ENCODE measurements around the gene ANKRD65.
A peak's percentile ranks its signal among the peaks of the same experiment; 100 is the strongest.
"Not testable (repeated sequence)": the region's sequence is repeated elsewhere in the genome, so short reads cannot be mapped to it uniquely, and the experiment has no call there.

Gene ANKRD65

GRCh38 chr1:1412311-1412902 is 8.7 kb downstream of the ANKRD65 start:
- not testable (repeated sequence) for DNase-seq

GRCh38 chr1:1411626-1412025 is 9.4 kb downstream of the ANKRD65 start:
- DNase-seq, result no peak

GRCh38 chr1:1410238-1410637 is 10.8 kb downstream of the ANKRD65 start:
- DNase-seq, result not testable (repeated sequence)

- DNase-seq, result no peak
These were observed 13.3 kb downstream of the ANKRD65 start for GRCh38 chr1:1407636-1408318.

GRCh38 chr1:1406821-1407635 is 14.0 kb downstream of the ANKRD65 start, which contains the start of gene MRPL20:
Gene MRPL20, minus strand, starts transcription at chr1:1407293. Its CDS starts 76 bp downstream, at chr1:1407217.
- peak; percentile 76 to 80 for DNase-seq

- DNase-seq, result no peak
These were observed 14.8 kb downstream of the ANKRD65 start for GRCh38 chr1:1406101-1406820.

- no peak for DNase-seq
These were observed 17.4 kb downstream of the ANKRD65 start for GRCh38 chr1:1403653-1404052.

- DNase-seq, result not testable (repeated sequence)
These were observed 18.1 kb downstream of the ANKRD65 start for GRCh38 chr1:1402901-1403392.

- no peak for DNase-seq
These were observed 18.8 kb downstream of the ANKRD65 start for GRCh38 chr1:1402072-1402900.

GRCh38 chr1:1401457-1402010 is 19.5 kb downstream of the ANKRD65 start:
- DNase-seq, result no peak

- no peak for DNase-seq
These were observed 20.3 kb downstream of the ANKRD65 start for GRCh38 chr1:1400576-1401456.

GRCh38 chr1:1399872-1400575 is 21.1 kb downstream of the ANKRD65 start:
- DNase-seq, result no peak

- DNase-seq, result peak; percentile 90 to 93
These were observed 21.7 kb downstream of the ANKRD65 start, which contains the start of gene CCNL2 for GRCh38 chr1:1399187-1399871. Gene CCNL2, minus strand, starts transcription at chr1:1399335. Its CDS starts 29 bp downstream, at chr1:1399306.

GRCh38 chr1:1398677-1399186 is 22.3 kb downstream of the ANKRD65 start:
- no peak for DNase-seq

- DNase-seq, result no peak
These were observed 23.1 kb downstream of the ANKRD65 start for GRCh38 chr1:1397839-1398523.

- DNase-seq, result no peak
These were observed 25.9 kb downstream of the ANKRD65 start for GRCh38 chr1:1395166-1395565.

- DNase-seq, result no peak
These were observed 27.0 kb downstream of the ANKRD65 start for GRCh38 chr1:1394116-1394515.

GRCh38 chr1:1393428-1393827 is 27.6 kb downstream of the ANKRD65 start:
- DNase-seq, result no peak

Data from bone marrow (tissue), 2 donors.